Stimulated activated CD8-positive, alpha-beta memory T cell treated with anti-CD3 and anti-CD28 coated beads, Interleukin-4, amount 100 ng/mL, for 1 hour (primary cell): ENCODE results near the gene ADAMTS6.

Experiments
- DNase-seq, 2 donors: peaks; one replicate each; pipeline ENCODE4 v3.0.0-alpha.2; 2020; ENCODE audit warnings: low read depth in 2 of 2, low spot score in 1 of 2

ADAMTS6 gene

DNA sequence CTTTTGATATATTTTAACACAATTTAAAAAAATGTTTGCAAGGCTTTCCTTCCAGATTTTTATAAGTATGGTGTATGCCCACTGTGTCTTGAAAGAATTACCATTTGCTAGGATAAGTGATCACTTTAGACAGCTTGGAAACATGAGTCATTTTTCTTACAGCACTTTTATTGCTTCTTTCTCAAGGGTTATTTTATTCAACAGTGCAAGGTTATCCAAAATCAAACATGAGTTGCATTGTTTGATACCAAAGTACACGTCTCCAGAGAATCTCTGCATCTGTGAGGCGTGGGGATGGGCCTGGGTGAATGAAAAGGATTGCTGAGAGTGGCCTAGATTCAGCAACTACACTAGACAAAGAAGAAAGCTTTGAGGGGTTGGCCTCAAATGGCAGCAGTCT lies 329.6 kb downstream of the ADAMTS6 start:
- DNase-seq, result no peak

DNA sequence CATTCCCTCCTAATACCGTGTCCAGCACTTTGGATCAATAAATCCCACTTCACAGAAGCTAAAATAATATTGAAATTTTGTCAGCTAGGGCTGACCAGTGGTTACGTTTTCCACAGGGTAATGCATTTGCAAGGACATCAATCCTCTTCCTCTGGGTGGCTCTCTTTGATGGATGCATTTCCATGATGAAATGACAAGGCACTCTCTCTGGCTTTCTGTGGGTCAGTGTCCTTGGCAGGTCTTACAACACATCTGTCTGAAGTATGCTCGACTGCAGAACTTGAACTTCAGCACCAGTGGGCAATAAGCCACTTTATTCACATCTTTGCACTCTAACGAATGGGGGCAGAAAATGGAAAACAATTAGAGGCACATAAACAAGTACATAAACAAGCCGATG lies 330.1 kb downstream of the ADAMTS6 start:
- DNase-seq, result no peak

DNA sequence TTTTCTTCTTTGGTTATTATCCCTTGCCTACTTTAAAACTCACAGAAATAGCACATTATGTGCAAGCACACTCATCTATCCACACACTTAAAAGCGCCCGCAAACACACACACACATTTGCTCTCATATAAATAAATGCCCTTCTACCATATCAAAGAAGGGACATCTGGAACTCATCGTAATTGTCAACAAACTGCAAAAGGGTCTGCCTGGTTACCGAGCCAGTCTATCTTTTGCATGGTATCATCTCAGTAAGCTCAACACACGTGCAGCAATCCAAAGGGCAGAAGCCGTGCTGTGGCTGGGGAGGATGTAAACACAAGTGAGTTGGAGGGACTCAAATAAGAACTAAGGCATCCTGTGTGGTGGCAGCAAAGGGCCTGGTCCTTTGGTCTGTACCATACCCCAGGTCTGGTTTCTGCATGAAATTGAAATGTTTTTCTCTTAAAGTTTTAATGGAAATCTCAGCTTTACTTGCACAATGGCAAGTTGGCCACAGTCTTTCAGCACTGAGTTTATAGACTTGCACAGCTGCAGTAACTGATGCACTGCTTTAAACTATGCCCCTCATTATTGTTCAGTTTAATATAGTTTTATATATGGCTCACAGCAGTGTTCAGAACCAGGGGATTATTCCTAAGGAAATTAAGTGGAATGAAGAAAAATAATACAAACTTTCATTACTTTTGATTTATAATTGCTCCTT lies 331.0 kb downstream of the ADAMTS6 start:
- DNase-seq, result no peak

DNA sequence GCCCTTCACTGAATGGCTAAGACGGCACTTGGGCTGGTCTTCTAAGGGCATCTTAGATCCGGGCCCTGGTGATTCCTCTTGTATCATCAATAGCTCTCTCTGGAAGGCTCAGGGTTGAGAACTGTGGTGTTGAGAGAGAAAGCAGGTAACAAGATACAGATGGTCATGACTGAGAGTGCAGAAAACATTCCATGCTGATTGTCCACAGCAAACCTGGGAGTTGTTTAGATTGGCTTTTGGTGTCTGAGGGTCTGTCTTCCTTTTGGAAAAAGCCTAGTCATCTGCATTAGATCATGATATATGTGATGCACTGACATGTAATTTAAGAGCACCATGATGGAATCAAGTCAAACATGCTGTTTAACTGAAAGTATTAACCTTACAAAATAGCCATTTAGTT lies 331.9 kb downstream of the ADAMTS6 start:
- no peak for DNase-seq

DNA sequence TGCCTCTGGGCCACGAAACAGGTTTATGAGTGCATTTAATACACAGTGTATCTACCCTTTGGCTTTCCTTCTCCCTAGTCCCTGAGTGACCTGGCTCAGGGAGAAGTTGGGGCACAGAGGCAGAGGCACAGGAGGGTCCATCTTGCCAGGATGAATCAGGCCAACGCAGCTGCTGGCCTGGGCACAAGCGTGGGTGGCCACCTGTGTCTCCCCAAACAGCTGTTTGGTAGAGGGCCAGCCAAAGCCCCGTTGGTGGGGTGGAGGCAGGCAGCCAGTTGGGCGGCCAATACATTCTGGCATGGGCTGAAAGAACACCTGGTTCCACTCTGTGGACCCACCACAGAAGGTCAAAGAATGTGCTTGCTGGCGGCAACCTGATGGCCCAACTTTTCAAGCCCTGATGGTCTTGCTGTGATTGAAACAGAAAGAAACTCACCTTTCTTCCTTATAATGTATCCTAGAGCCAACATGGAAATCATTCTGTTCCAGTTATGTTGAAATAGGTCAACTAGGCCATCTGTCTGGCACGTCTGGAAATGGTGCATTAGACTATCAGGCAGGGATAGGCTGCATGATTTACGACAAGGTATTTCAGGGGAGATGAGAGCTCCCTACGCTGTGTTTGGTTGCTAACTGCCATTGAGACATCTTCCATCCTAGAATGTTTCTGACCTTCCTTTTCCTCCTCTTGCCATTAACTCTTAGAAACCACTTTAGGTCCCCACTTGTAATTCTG lies 337.4 kb downstream of the ADAMTS6 start:
- DNase-seq, result no peak

DNA sequence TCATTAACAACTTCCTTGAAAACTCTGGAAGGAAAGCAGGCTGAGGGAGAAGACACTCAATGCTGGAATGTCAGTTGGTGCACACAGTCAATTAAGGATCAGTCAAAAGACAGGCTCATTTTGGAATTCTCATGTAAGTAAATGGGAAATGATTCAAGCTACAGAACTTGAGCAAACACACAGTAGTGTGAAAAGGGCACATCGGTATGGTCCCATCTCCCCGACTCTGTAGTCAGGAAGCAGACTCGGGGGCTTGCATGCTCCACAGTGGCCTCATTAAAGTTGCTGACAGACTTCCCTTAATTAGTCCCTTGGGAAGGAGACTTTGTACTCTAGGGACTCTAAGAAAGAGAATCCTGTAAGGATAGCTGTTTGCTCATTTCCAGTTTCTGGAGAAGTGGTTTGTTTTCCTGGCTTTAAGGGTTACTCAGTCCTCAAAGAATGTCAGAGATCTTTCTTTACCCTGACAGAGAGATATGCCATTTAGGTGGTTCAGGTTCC lies 339.2 kb downstream of the ADAMTS6 start:
- no peak for DNase-seq

DNA sequence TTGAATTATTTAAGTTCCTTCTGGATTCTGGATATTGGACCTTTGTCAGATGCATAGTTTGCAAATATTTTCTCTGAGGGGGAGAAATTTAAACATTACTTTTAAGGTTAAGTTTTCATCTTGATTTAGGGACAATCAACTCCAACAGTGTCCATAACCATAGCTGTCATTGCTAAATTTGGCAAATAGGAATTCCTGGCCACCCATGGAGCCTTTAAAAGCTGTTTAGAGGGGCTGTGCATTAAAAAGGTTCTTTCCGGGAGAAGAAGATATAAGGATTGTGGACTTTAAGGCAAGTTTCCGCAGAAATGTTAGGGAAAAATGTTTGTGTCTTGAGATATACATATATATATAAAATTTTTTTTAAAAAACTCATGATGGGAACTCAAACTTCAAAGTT lies 339.7 kb downstream of the ADAMTS6 start:
- DNase-seq, result no peak

DNA sequence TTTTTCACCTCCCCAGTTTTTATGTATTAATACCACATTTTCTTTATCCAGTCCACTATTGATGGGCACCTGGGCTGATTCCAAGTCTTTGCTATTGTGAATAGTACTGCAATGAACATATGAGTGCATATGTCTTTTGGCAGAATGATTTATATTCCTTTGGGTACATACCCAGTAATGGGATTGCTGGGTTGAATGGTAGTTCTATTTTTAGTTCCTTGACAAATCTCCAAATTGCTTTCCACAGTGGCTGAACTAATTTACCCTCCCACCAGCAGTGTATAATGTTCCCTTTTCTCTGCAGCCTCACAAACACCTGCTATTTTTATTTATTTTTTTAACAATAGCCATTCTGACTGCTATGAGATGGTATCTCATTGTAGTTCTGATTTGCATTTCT lies 340.2 kb downstream of the ADAMTS6 start:
- DNase-seq, result no peak

DNA sequence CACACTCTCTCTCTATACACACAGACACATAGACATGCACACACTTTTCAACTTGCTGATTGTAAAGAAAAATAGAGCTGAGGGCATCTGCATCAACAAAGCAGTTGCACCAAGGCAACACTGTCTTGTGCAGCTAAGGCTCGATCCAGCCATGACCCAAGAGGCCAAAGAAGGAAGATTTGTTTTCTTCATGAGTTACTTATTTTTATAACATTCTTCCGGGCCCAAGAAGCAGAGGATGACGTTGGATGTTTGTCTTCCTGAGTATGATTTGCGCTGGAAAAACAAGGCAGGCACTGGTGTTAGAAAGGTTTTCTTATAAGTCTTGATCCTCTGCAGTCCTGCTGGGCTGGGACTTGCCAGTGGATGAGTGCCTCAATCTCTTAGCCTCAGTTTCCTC lies 344.1 kb downstream of the ADAMTS6 start:
- no peak for DNase-seq

DNA sequence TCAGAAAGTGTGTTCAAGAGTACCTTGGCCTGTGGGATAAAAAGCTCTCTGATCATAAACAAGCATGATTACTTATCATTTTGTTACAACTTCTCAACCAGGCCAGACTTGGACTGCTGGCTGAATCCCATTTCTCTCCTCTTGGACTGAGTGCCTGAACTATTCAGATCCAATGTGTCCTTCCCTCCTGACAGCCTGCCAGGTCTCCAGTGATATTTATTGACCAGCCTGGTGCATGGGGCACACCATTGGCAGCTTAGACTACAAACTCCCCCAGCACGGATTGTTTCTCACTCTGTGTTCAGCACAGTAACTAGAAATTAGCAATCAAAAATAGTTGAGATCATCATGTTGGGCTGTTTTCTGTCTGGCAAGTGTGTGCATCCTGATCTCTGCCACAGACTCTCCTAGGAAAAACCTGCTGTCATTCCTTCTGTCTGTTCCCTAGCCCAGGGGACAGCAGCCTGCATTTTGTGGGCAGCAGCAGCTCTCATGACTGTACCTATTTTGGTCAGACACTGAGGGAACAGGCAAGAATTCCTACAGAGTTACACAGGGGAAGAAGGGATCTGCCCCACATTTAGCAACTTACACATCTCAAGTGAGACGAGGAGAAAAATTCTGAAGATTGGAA lies 348.1 kb downstream of the ADAMTS6 start:
- no peak for DNase-seq

DNA sequence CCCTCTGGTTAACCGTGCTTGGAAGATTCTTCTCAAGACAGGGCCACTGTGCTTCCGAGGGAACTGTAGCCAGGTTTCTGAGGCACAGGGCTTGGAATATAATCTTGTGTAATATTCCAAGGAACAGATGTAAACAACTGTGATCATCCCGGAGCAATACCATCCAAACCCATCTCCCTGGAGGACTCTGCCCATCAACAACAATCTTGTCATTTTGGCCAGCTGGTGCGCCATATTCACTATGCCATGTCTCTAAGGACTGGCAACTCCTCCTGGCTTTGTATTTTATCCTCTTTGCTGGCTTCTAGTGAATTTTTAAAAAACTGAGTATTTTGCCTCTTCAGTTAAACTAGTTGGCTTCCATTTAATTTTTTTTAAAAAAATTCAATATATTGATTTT lies 349.3 kb downstream of the ADAMTS6 start:
- no peak for DNase-seq

DNA sequence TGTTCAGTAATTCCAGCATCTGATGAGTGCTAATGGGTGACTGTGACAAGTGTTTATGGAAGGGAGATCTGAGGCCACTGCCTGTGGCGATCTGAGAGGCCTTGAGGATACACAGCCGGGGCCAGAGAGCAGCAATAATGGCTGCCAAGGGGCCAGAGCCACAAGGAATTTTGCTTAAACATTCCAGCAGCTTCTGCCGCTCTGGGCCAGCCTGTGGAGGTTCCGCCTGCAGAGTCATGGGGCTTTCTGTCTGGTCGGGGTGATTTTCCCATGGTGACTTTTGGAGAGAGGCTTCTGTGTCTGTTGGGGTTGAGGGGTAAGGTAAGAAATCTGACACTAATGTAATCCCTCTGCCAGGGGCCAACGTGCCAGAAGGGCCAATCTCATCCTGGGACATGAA lies 353.5 kb downstream of the ADAMTS6 start:
- DNase-seq, result no peak

DNA sequence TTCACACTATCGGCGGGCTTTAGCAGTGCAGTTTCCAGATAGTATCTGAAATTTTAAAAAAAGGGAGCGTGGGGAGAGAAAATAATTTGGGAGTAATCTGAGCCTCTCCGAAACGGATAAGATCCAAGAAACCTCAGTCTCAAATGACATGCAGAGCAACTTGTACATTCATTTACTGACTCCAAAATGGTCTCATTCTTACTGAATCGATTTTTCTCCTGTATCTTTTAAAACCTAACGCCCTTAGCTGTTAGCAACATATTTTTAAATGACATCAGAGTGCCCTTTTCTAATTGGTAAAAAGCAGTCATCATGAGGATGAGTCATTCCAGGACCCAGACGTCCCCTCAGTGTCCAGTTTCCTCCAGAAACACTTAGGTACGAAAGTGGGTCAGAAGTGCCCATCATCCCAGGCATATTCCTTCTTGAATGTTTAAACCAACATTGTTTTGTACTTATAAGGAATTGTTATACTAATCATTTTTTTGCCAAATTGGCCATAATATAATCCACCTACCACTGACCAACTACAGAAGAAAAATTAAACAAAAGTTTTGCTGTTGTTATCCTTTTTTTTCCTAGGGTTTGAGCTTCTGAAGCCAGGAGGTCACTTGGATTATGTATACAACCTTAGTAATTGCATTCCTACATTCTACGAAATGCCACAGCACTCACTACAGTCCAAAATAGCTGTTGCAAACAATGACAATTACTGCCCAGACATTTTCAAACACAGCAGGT lies 354.4 kb downstream of the ADAMTS6 start:
- no peak for DNase-seq

DNA sequence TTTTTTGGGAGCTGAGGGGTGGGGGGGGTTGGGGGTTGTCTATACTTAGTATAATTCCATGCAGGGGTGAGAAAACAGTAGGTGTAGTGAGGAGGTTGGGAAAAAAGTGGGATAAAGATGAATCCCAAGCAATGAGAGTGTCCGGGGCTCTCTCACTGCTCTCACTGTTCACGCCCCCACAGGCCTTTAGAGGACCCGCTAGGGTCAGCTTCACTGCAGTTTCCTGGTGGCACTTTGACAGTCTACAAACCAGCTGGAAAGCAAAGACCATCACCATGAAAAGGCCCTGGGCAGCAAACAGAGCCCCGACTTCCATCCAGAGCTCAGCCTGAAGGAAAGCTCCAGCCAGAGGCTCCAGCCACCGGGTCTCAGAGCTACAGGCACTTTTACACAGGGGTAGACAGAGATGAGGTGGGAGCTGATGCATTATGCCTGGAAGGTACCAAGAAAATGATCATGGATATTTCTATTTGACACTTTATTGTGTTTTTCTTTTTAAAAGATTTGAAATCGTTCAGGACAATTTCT lies 355.1 kb downstream of the ADAMTS6 start:
- DNase-seq, result no peak

DNA sequence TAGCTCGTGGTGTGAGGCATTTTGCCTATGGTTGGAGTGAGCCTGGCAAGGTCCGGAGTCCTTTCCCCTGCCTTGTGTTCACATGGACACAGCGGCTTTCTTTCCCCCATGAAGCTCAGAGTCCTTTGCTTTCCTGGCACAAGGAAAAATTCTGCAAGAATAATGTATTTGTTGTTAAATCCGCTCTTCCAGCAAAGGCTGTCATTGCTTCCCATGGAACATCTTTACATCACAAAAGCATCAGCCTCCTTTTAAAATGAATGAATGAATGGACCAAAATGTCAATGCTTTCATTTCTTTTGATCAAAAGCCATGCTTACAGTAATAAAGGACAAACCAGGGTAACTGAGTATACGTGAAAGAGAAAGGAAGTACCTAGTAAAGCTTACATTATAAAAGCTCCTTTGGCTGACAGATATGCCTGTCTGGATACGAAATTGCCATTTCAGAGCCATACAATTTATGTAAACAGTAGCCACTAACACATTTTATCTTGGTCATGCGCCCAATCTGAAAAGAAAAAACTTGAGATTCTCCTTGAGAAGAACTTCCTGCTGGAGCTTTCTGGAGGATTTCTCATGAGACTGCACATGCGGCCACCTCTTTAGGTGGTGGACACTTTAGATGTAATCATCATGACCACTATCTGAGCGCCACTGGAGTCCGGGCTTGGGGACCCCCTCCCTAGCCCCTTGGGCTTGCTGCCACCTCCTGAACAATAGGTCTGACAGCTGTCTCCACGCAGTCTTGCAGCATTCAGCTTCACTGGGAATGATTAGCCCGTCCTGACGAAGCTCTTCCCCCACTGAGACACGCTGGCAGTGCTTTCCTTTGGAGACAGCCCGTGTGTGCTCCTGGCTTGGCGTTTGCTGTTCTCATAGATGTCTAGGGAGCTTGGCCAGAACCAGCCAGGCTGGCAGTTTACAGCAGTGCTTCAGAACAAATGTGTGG lies 355.9 kb downstream of the ADAMTS6 start:
- DNase-seq, result no peak

DNA sequence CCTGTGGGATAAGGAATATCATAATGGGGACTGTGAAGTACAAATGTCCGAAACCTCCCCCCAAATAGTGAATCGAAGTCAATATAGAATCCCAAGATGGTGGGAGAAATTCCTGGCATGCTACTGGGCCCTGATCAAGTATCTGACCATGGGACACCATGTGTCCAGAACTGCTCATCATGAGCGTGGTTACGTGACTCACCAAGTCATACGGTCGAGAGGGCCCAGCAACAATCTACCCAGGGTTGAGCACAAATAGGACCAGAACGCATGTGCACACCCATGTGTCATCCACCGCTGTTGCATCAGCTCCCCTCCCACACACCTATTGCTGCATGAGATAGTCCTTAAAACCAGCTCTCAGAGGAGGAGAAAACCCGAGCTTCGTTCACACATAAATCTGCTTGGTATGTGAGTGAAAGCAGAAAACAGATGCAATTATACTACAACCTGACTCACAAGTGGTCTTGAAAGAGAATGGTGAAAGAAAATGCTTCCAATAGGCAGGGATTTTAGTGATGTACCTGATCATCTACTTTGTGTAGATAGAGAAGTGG lies 359.8 kb downstream of the ADAMTS6 start:
- no peak for DNase-seq

DNA sequence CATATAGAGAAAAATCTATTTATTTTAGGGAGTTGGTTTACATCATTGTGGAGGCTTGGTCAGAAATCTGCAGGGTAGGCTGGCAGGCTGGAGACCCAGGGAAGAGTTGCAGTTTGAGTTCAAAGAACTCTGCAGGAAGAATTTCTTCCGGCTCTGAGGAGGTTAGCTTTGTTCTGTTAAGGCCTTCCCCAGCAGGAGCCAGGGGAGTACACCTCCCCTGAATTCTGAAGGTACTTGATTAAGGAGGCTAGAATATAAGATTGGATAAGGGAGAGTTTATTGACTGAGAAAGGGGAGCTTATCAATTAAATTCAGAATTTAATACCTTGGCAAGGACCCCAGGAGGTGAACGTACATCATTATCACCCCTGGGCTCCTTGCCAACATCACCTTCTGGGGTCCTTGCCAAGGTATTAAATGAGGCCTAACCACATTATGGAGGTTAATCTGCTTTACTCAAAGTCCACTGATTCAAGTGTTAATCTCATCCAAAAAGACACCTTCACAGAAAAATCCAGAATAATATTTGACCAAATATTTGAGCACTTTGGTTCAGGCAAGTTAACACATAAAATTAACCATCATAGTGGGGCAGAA lies 361.3 kb downstream of the ADAMTS6 start:
- DNase-seq, result no peak

DNA sequence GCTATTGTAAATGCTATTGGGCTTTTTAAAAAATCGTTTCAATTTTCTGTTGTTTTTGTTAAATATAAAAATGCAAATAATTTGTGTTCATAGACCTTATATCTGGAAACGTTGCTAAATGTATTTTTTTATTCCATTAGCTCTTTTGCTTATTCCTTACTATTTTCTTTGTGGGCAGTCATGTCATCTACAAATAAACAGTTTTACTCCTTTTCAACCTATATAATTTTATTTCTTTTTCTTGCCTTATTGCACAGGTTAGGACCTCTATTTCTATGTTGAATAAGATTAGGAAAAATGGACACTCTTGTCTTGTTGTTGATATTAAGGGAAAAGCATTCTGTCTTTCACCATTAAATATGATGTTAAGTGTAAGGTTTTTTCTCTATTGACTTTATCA lies 364.2 kb downstream of the ADAMTS6 start:
- no peak for DNase-seq

DNA sequence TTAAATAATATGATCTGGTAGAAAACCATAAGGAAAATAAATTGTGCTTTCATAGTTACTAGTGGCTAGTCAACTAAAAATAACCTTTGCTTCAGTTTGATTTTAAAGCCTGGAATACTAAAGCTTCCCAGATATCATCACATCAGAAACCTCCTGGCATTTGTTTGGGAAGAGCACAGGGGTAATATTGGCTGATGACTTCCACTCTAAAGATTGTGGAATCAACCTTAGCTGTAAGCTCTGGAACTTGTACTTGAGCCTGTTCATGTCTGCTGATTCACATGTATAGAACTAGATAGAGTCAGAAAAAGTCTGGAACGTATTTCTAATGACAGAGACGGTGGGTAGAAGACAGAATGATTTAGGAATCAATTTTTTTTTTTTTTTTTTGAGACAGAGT lies 367.9 kb downstream of the ADAMTS6 start:
- no peak for DNase-seq
